GM19238 (cell line): ENCODE measurements around the gene FOS.

Source experiments
- DNase-seq: peaks from one replicate; pipeline ENCODE4 v3.0.0; 2011; ENCODE audit warnings: low spot score; ENCODE audit not compliant: insufficient read length

FOS gene

GRCh38 chr14:75315144-75315543 lies 36.5 kb downstream of the FOS start:
- no peak for DNase-seq

- DNase-seq: no peak
These were observed 38.5 kb downstream of the FOS start for GRCh38 chr14:75317148-75317547.

- no peak for DNase-seq
These were observed 39.7 kb downstream of the FOS start for GRCh38 chr14:75318353-75318752.

- DNase-seq: no peak
These were observed 40.4 kb downstream of the FOS start for GRCh38 chr14:75319021-75319420.

GRCh38 chr14:75320196-75320595 lies 41.6 kb downstream of the FOS start:
- no peak for DNase-seq

GRCh38 chr14:75322746-75323145 lies 44.1 kb downstream of the FOS start:
- DNase-seq: no peak

GRCh38 chr14:75323571-75323970 lies 44.9 kb downstream of the FOS start:
- DNase-seq: no peak

- DNase-seq: no peak
These were observed 50.0 kb downstream of the FOS start for GRCh38 chr14:75328558-75329155.

- no peak for DNase-seq
These were observed 50.7 kb downstream of the FOS start for GRCh38 chr14:75329369-75329768.

- no peak for DNase-seq
These were observed 52.8 kb downstream of the FOS start for GRCh38 chr14:75331471-75331870.
